HG03045 (cell line): ENCODE results near the gene PTPRH.
A peak's percentile ranks its signal among the peaks of the same experiment; 100 is the strongest.

Source experiments
- ATAC-seq: cut with Tn5 transposase; IDR thresholded peaks from one replicate; pipeline ENCODE4 v1.9.1; 2021; ENCODE audit warnings: mild to moderate bottlenecking, moderate library complexity; ENCODE audit not compliant: unreplicated experiment

Gene PTPRH, protein sequence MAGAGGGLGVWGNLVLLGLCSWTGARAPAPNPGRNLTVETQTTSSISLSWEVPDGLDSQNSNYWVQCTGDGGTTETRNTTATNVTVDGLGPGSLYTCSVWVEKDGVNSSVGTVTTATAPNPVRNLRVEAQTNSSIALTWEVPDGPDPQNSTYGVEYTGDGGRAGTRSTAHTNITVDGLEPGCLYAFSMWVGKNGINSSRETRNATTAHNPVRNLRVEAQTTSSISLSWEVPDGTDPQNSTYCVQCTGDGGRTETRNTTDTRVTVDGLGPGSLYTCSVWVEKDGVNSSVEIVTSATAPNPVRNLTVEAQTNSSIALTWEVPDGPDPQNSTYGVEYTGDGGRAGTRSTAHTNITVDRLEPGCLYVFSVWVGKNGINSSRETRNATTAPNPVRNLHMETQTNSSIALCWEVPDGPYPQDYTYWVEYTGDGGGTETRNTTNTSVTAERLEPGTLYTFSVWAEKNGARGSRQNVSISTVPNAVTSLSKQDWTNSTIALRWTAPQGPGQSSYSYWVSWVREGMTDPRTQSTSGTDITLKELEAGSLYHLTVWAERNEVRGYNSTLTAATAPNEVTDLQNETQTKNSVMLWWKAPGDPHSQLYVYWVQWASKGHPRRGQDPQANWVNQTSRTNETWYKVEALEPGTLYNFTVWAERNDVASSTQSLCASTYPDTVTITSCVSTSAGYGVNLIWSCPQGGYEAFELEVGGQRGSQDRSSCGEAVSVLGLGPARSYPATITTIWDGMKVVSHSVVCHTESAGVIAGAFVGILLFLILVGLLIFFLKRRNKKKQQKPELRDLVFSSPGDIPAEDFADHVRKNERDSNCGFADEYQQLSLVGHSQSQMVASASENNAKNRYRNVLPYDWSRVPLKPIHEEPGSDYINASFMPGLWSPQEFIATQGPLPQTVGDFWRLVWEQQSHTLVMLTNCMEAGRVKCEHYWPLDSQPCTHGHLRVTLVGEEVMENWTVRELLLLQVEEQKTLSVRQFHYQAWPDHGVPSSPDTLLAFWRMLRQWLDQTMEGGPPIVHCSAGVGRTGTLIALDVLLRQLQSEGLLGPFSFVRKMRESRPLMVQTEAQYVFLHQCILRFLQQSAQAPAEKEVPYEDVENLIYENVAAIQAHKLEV

DNA sequence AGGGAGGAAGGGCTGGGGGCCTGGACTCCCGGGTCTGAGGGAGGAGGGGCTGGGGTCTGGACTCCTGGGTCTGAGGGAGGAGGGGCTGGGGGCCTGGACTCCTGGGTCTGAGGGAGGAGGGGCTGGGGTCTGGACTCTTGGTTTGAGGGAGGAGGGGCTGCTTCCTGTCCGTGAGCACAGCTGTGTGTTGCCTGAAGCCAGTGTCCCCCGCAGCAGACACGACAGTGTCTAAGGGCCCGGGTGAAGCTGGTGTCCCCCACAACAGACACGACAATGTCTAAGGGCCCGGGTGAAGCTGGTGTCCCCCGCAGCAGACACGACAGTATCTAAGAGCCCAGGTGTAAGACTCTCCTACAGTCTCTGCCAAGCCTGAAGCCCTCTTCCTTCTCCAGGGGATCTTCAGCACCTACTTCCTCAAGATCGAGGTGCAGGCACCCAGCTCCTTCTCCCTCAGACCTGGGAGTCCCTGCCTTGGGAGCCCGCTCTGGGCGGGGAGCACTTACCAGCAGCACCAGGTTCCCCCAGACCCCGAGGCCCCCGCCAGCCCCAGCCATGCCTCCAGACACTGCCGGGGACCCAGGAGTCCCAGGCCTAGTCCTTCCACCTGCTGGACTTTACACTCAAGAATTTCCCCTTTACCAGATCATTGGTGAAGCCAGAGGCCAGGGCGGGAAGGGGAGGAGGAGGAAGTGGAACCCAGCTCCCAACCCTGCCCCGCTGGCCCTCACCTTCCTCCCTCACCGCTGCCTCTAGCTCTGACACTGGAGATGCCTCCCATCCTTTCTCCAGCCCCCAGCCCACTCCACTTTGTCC lies at the start of gene PTPRH:
PTPRH (minus strand) TSS at position 622 of the 813 bp plus-strand sequence; CDS start at position 554, 68 bp downstream.
- ATAC-seq = no peak

DNA sequence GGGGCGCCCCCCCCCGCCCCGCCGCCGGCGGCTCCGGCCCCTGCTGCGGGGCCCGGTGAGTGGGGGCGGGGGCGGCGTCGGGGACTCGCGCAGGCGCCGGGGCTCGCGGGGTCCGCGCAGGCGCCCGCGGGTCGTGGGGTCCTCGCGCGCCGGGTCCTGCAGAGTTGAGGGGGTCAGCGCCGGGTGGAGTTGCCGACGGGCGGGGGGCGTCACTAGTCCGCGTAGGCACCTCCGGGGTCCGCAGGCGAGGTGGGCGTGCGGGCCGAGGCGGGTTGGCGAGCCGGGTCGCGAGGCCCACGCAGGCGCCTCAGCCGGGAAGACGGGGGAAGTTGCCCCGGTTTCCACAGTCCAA lies 49.2 kb upstream of the PTPRH start:
- peak; percentile 16 for ATAC-seq

DNA sequence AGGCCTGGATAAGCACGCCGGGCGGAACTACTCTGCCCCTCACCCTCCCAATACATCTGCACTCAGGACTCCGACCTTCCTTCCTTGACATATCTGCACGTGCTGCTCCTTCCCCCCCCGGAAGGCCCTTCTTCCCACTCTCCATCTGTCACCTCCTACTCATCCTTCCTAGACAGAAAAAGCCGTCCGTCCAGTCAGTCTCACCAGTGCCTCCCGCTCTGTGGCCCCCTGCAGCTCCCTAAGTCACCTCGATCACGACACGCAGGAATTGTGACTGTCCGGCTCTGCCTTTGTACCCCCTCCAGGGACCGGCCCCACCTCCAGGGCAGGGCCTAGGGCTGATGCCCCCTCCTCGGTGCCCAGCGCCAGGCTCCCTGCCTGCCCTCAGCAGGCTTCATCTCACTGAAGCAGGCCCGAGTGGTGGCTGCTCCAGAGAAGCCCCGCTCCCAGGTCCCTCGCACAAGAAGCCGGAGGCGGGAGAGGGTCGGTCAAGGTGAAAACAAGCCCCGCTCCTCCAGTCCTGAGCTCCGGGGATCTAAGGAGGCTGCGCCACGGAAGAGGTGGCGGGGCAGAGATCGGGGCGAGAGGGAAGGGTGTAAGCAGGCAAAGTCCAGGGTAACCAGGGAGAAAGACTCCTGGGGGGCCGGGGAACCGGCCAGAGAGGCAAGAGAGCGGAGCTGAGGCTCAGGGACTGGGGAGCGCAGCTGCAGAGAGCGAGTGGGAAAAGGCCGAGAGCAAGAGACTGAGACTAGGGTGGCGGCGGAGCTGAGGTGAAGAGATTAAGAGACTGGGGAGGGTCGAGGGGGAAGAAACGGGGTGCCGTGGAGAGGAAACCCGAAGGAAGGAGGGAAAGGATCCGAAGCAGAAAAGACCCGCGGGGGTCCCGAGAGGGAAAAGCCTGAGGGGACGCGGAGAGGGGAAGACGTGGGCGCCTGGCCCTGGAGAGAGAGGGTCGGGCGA lies 48.4 kb upstream of the PTPRH start:
- no peak for ATAC-seq

DNA sequence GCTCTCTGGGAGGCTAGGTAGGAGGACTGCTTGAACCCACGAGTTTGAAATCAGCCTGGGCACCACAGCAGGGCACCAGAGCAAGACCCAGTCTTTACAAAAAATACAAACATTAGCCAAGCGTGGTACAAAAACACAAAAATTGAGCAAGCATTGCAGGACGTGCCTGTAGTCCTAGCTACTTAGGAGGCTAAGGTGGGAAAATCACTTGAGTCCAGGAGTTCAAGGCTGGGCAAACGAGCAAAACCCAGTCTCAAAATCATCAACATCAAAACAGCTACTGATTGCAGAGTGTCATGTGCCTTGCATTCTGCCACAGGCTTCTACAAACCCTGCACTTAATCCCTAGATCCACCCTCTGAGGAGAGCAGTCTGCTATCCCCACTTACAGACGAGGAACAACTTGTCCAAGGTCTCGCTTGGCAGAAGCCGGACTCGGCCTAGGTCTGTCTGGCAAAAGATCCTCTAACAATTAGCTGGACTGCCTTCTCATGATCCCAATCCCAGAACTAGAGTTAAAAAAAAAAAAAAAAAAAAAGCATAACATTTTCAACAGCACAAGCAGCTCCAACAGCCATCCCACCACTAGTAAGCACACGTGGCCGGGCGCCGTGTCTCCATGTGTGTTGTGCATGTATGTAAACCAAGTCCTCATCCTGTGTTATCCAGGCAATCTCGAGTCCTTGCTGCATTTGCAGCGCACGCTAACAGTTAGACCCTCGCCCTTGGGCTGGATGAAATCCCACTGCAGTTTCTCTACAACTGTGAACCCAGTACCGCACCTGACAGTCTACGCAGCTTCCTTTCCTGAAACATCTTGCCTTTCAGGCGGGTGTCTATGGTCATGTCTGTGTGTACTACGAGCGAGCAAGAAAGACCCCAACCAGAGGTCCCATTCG lies 47.5 kb upstream of the PTPRH start:
- no peak for ATAC-seq

DNA sequence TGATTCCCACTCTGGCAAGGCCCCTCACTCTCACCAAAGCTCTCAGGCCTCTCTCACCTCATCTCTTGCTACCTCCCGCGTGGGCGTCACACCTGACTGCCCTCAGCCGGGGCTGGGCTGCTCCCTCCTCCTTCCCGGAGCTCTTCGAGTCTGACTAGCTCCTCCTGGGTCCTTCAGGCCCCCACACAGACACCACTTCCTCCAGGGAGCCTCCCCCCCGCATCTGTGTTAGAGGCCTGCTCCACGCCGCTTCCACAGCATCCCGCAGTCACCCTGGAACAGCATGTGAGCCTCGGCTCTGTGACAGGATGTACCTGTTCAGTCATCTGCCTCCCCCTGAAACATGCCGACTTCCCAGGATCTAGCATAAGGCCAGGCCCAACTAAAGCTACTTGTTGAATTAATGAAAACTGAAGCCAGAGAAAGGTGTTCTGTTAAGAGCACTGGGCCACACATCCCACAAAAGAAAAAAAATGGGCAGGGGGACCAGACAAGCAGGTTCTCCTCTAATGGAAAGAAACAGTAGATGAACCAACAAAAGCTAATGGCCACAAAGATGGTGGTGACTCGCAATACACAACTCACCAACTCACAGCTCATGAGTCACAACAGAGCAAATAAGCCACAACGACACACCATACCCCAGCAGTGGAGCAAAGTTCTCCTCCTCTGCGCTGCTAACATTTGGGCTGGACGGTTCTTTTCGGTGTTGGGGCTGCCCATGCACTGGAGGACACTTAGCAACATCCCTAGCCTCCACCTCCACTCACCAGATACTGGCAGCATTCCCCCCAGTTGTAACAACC lies 46.5 kb upstream of the PTPRH start:
- no peak for ATAC-seq

DNA sequence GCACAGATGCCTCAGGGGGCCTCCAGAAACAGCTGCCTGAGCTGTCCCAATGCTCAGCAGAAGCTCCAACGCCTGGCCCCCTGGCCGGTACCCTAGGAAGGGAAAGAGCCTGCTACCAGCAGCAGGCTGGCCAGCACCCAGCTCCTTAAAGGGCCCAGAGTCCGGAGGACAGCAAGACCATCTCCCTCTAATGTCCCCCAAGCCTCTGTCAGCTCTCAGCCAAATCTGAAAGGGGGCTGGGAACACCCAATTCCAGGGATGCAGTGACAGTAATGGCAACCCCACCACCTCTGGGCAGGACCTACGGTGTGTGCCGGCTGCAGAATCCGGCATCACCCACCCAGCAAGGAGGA lies 45.3 kb upstream of the PTPRH start:
- no peak for ATAC-seq

DNA sequence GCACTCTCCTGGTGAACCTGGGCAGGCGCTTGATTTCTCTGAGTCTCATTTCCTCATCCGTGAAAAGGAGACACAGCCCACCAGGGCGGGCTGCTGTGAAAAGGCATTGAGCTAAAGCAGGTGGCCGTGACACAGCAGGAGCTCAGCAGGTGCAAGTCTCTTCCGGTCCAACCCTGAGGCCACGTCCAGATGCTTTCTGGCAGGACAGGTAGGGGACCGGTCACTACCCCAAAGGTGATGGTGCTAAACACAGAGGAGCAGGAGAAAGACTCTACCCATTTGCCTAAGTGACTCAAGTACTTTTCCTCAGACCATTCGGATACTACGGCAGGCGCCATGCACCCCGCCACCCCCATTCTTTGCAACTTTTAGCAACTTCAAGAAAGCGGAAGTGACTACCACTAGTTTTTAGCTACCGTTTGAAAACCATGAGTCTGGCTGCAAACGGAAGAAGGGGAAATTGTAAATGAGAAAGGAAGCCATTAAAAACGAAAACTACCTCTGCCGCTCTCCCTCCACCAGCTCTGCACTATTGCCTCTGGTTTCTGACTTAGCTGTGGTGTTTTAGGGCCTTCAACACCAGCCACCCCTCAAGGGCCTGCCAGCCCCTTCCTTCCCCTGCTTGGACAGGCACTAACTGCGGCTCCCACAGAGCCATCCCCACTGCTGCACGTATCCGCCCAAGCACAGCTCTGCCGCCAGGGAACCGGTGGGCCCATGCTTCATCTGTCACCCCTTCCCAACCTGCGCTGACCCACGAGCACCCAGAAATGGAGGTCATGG lies 44.7 kb upstream of the PTPRH start:
- no peak for ATAC-seq

DNA sequence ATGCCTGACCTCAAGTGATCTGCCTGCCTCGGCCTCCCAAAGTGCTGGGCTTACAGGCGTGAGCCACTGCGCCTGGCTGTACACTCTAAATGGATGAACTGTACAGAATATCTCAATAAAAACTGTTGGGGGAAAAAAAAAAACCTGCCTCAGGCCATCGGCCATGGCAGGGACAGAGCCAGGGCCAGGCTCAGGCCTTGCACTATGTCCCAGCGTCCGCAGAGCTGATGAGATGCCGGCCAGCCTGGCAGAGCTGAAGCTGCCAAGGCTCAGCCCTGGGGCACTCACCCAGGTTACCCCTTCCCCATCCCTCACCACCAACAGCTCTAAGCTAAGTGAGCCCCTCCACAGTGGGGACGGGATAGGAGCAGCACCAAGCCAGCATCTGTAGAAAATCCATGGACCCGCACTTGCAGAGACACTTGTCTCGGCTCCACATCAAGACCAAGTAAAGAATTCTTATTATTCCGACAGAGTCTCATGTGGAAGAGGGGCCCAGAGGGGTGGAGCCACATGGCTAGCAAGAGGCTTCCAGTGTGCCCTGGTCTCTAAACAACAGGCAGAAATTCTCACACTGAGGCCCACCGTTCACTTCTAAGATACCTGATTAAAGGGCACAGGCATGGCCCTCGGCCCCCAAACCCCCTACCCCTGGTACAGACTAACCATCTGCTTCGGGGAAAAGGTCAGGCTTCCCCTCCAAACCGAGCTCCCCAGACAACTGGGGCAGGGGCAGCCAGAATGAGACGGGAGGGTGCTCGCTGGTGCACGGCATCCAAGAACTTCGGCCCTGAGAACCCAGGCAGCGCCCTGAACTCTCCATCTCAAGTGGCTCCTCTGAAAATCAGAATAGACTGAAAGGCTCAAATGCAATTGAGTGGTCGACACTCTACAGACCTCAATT lies 43.7 kb upstream of the PTPRH start:
- no peak for ATAC-seq

DNA sequence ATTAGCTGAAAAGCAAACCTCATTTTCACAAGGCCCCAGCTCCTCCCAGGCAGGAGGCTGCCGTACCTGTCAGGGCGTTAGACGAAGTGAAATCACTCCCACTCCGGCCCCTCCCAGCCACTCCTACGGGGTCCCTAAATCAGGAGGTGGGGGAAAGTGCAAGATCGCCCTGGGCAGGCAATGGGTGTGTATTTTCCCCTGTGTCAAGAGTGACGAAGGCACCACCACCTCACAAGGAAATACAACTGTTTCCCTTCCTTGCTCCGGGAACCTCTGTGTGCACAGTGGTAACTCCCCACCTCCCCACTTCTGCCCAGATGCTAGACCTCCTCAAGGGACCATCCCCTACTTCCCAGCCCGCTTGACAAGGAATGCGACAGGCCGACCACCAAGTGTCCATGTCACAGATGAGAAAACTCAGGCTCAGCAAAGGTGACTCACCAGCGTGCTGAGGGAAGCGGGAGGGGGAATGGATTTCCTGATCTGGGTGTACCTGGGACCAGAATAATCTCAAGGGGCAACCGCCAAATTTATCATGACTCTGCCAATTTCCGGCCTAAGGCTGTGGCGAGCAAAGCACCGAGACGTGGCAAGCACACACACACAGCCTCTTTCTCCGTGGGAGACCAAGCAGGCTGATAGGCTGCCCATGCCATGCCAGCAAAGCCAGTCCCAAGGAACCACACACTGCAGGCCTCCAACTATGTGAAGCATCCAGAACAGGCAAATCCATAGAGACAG lies 42.2 kb upstream of the PTPRH start:
- ATAC-seq = no peak

DNA sequence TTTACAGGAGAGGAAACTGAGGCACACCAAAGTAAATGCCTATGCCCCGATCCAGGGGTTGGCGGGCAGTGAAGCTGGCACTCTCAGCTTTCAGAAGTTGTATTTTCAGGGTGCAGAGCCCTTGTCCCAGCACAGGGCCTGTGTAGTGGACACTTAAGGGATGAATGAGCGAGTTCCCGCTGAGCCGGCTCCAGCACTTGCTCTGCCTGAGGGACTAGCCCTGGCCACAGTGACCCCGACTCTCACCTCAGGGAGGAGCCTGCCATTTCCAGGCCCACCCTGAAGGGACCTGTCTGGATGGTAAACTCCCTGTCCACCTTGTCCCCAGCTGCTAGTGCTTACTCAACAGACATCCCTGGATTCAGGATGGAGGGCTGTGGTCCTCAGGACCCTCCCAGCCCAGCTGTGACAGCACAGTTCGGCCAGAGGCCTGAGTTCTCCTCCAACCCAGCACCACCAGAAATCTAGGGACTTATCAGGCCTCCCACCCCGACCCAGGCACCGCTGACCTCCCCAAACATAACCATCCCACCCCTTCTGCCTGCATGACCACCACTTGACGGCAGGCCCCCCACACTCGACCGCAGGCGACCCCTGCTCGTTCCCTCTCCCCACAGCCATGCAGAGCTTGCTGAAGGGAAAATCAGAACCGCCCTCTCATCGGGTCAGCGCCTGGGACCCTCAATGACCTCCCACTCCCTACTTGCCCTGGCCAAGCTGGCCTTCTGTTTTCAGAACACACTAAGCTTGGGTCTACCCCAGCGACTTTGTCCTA lies 41.1 kb upstream of the PTPRH start:
- ATAC-seq = no peak

DNA sequence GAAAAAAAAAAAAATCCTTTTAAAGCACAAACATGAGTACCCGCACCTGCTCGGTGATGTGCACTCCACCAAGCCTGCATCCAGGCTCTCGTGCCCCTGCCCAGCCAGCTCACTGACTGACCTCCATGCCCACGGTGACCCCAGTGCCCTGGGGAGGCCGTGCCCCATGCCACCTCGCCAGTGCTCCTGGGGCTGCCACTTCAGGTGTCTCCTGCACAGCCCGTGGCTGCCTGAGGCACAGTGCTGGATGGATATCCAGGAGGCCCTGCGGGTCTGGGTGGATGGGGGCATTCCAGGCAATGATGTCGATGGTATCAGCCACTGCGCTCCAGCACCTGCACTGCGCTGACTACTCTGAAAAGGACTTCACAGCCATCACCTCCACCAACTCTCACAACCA lies 40.5 kb upstream of the PTPRH start:
- ATAC-seq = no peak

DNA sequence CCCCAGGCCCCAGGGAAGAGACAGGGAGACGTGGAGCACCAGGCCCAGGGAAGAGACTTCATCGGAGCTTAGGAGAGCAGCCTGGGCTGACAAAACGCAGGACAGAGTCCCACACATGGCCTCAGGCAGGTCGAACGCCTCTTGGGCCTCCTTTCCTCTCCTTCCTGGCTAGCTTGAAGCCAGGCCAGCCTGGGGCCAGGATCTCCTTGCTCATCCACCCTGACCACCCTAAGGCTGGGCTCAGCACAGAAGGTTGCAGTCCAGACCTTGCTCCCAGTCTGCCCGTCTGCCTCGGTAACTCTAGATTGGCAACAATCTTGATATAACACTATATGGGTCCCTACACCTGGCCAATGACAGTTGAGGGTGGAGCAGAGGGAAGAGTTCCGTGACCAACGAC lies 39.4 kb upstream of the PTPRH start:
- no peak for ATAC-seq

DNA sequence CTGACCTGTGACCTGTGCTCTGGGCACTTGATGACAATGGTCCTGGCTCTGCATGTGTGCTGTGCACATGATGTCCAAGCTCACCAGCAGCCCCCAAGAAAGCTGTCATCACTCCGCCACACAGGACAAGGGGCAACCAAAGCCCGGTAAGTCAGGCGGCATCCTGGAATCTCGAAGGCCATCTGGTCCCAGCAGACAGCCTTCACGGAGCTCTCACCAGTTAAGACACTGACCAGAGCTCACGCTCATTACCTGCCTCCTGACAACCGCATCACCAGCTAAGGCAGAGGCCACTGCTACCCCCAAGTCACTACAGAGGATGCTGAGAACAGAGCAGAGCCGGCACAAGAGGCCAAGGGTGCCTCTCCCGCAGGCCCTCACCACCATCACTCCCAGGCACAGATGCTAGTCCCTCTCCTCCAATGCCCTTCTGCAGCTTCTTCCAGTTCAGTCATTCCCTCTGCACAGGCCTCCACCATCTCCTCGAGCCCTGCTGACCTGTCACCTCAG lies 38.9 kb upstream of the PTPRH start:
- ATAC-seq = no peak

DNA sequence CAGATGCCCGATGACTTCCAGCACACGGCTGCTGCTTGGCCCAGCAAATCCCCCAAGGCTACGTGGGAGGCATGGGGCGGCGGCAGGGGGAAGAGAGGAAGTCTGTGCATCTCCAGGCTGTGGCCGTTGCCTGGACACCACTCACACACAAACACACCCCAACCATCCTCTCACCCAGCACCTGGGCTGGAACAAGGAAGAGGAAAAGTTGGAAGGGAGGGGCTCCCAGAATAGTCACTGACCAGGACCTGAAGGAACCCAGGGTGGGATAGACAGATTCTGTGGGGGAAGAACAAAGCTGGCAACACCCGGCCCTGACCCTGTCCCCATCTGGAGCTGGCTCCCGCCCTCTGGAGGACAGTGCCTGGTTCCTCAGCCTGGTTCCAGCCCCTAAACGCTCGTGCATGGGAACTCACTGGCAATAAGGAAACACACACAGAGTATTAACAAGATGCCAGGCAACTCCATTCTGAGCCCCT lies 38.4 kb upstream of the PTPRH start:
- ATAC-seq = no peak
